HCT116 (cell line): ENCODE data around the gene KRT77. TPM values are rescaled to one million over a fixed set of nuclear protein-coding genes. Genes with fewer than 3 reads are reported as not detected.

Experiments used
- ATAC-seq: fragments of 200-7000 bp; cut with Tn5 transposase; 2 replicates; pipeline ENCODE4 v1.9.1; 2020; ENCODE audit warnings: mild to moderate bottlenecking, moderate library complexity
- BruUV-seq: library from RNA; stranded (reverse); fragments of 400-500 nt; replicated peaks from 2 replicates; lab custom pipeline; 2021; lab: Mats Ljungman, UMichigan
- CTCF ChIA-PET: fragments of 300-600 bp; sonication (Branson Sonifier 250); formaldehyde crosslinking; loops from one replicate; lab custom pipeline; 2021; ENCODE audit warnings: antibody characterized with exemption; lab: Charles Lee
- POLR2A ChIA-PET: fragments of 300-600, 350-600 bp; sonication (Branson Sonifier 250); formaldehyde crosslinking; loops from one replicate; lab custom pipeline; 2021; ENCODE audit warnings: antibody characterized with exemption; lab: Charles Lee
- RAD21 ChIA-PET, 2 experiments: fragments of 300-600 bp; sonication (Branson Sonifier 250); formaldehyde crosslinking; loops; one replicate each; lab custom pipeline; 2023; ENCODE audit warnings: low total read pairs in 2 of 2; ENCODE audit not compliant: uncharacterized antibody in 2 of 2, unreplicated experiment in 2 of 2, low non-redundant PET in 1 of 2; lab: Charles Lee
- DNase-seq: peaks from one replicate; pipeline ENCODE4 v3.0.0-alpha.2; 2010; ENCODE audit warnings: low read depth, low spot score
- H2AFZ ChIP-seq: fragments of 200-600 bp; shearing (Covaris generic), sonication (generic); 2 replicates; pipeline ENCODE4 v1.6.1; 2017; ENCODE audit warnings: low read depth, mixed run types, mixed read lengths, antibody characterized with exemption, low read length; ENCODE audit not compliant: poor library complexity, severe bottlenecking
- H3K27ac ChIP-seq: 2 replicates; pipeline ENCODE4 v1.5.1; 2012; ENCODE audit warnings: low read depth, low read length
- H3K27me3 ChIP-seq: fragments of 200-600 bp; sonication (generic); 2 replicates; pipeline ENCODE4 v1.6.1; 2016; ENCODE audit warnings: mixed run types, low read length, mixed read lengths; ENCODE audit not compliant: insufficient read depth
- H3K36me3 ChIP-seq, 2 experiments: fragments of 200-500 bp in 1 of 2; fragments of 200-600 bp in 1 of 2; sonication (Bioruptor generic) in 1 of 2; sonication (generic) in 1 of 2; 2 replicates each; pipeline versions ENCODE4 v1.5.1 to v1.6.1; 2014 to 2016; ENCODE audit warnings: low read length in 2 of 2, inconsistent platforms in 1 of 2, mixed read lengths in 1 of 2, mixed run types in 1 of 2; ENCODE audit not compliant: insufficient read depth in 2 of 2, control insufficient read depth in 1 of 2
- H3K4me1 ChIP-seq, 2 experiments: fragments of 200-600 bp in 1 of 2; sonication (generic) in 1 of 2; 2 replicates each; pipeline versions ENCODE4 v1.5.1 to v1.6.1; 2012 to 2017; ENCODE audit warnings: low read length in 2 of 2, inconsistent platforms in 1 of 2, mild to moderate bottlenecking in 1 of 2, mixed read lengths in 1 of 2, mixed run types in 1 of 2, moderate library complexity in 1 of 2; ENCODE audit not compliant: insufficient read depth in 2 of 2, control insufficient read depth in 1 of 2
- H3K4me2 ChIP-seq: fragments of 200-600 bp; sonication (generic); 2 replicates; pipeline ENCODE4 v1.6.1; 2017; ENCODE audit warnings: mixed run types, low read length, mixed read lengths
- H3K4me3 ChIP-seq, 2 experiments: fragments of 200-600 bp in 1 of 2; sonication (generic) in 1 of 2; replicated peaks in 1 of 2; 2 replicates each; pipeline ENCODE4 v1.5.1; 2011 to 2016; ENCODE audit warnings: low read length in 2 of 2, control low read depth in 1 of 2, low read depth in 1 of 2, mild to moderate bottlenecking in 1 of 2, mixed read lengths in 1 of 2, mixed run types in 1 of 2
- H3K79me2 ChIP-seq: fragments of 200-600 bp; sonication (generic); 2 replicates; pipeline ENCODE4 v1.6.1; 2017; ENCODE audit warnings: mild to moderate bottlenecking, mixed run types, low read length, moderate library complexity, mixed read lengths; ENCODE audit not compliant: insufficient read depth
- H3K9ac ChIP-seq: fragments of 200-600 bp; sonication (generic); 2 replicates; pipeline ENCODE4 v1.6.1; 2016; ENCODE audit warnings: low read length, mixed read lengths
- H3K9me2 ChIP-seq: fragments of 200-600 bp; sonication (generic), shearing (Covaris generic); 2 replicates; pipeline ENCODE4 v1.6.1; 2017; ENCODE audit warnings: mixed run types, mild to moderate bottlenecking, moderate library complexity; ENCODE audit not compliant: insufficient read depth
- H3K9me3 ChIP-seq, 2 experiments: fragments of 200-500 bp in 1 of 2; fragments of 200-600 bp in 1 of 2; sonication (Bioruptor generic) in 1 of 2; sonication (generic) in 1 of 2; 2 replicates each; pipeline ENCODE4 v1.6.1; 2014 to 2017; ENCODE audit warnings: low read length in 2 of 2, mixed read lengths in 2 of 2, inconsistent platforms in 1 of 2, low read depth in 1 of 2, mild to moderate bottlenecking in 1 of 2, mixed run types in 1 of 2, moderate library complexity in 1 of 2; ENCODE audit not compliant: control insufficient read depth in 1 of 2, insufficient read depth in 1 of 2
- H4K20me1 ChIP-seq: fragments of 200-600 bp; sonication (generic), shearing (Covaris generic); 2 replicates; pipeline ENCODE4 v1.6.1; 2017; ENCODE audit warnings: mixed run types, mild to moderate bottlenecking, moderate library complexity; ENCODE audit not compliant: insufficient read depth
- CBX3 ChIP-seq: IDR thresholded peaks from 2 replicates; pipeline ENCODE4 v1.6.1; 2012; ENCODE audit warnings: low read depth
- CEBPB ChIP-seq: IDR thresholded peaks from 2 replicates; pipeline ENCODE4 v1.6.1; 2012; ENCODE audit warnings: low read depth
- EZH2 ChIP-seq: fragments of 200-600 bp; sonication (generic); IDR thresholded peaks from 2 replicates; pipeline ENCODE4 v1.6.1; 2017; ENCODE audit warnings: antibody characterized with exemption, mixed run types
- EZH2phosphoT487 ChIP-seq: fragments of 200-600 bp; IDR thresholded peaks from 2 replicates; pipeline ENCODE4 v1.6.1; 2018; ENCODE audit warnings: antibody characterized with exemption, borderline replicate concordance
- SRF ChIP-seq: IDR thresholded peaks from 2 replicates; pipeline ENCODE4 v1.6.1; 2012; ENCODE audit warnings: low read depth
- ZFX ChIP-seq: fragments of 450-650 bp; IDR thresholded peaks from 2 replicates; pipeline ENCODE4 v1.6.1; 2017
- ZNF274 ChIP-seq: fragments of 200-500 bp; sonication (Bioruptor generic); IDR thresholded peaks from 2 replicates; pipeline ENCODE4 v1.6.1; 2014; ENCODE audit warnings: mild to moderate bottlenecking, low read depth, low read length, inconsistent platforms
- intact Hi-C: fragments of 100-400 bp; cut with micrococcal nuclease; formaldehyde crosslinking; loops from 2 replicates; pipeline ENCODE4 v1.10.0; 2022
- total RNA-seq: library from RNA; stranded (reverse); gene quantifications from one replicate; pipeline ENCODE4 v1.2.1, GENCODE V29; 2021; ENCODE audit not compliant: unreplicated experiment
- TF ChIP-seq, protein P1 (sequence below): IDR thresholded peaks from 2 replicates; pipeline ENCODE4 v1.6.1; 2011; ENCODE audit warnings: mild to moderate bottlenecking, low read length, moderate library complexity; ENCODE audit not compliant: insufficient replicate concordance; ENCODE audit errors: extremely low read depth
- TF ChIP-seq, protein P2 (sequence below): IDR thresholded peaks from 2 replicates; pipeline ENCODE4 v1.6.1; 2012
- TF ChIP-seq, protein P3 (sequence below): IDR thresholded peaks from 2 replicates; pipeline ENCODE4 v1.6.1; 2012
- TF ChIP-seq, protein P4 (sequence below), 3 experiments: fragments of 200-600 bp in 1 of 3; sonication (generic) in 1 of 3; IDR thresholded peaks in 2 of 3; conservative IDR thresholded peaks in 1 of 3; 2 replicates each; pipeline ENCODE4 v1.5.1; 2012 to 2017; ENCODE audit warnings: low read depth in 2 of 3, low read length in 2 of 3, antibody characterized with exemption in 1 of 3, borderline replicate concordance in 1 of 3, control low read depth in 1 of 3, mild to moderate bottlenecking in 1 of 3, mixed read lengths in 1 of 3, mixed run types in 1 of 3, moderate library complexity in 1 of 3; ENCODE audit not compliant: insufficient read depth in 1 of 3

KRT77 gene
- total RNA-seq, 1 experiment from 2014 or later = not detected

DNA sequence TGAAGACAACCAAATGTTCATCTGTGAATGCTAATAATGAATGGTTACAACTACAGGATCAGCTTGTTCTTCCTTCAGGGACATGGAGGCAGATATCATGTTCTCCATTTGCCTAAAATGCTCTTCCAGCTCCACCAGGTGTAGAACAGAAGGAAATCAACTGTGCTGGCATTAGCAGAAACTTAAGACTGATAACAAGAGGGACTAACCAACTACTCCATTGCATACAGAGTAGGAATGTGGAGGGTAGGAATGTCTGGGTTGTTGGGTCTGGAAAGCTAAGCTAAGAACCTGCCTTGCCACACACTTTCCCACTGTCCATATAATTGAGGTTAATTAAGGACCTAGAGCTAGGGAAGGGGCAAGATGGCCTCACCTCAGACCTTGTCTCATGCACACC, 39.9 kb downstream of the KRT77 start:
- ChIA-PET POLR2A (no interaction called here), RAD21 (no interaction called here)

DNA sequence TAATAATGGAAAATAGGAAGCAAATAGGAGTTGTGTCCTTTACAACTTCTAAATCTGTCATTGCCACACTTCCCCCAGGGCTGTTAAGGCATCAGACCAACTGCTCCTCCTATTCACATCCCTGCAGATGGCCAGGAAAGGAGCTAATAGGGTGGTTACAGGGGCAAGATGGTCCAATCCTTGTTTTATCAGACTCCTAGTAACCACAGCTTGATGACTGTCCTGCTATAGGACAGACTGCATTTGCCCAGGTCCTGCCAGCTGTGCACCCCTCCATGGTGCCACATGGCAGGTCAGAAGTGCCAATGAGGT, 40.5 kb downstream of the KRT77 start:
- no peak overlapping the region for H3K9ac ChIP-seq
- H3K27ac ChIP-seq = no peak overlapping the region
- BruUV-seq = no TSS peak
- ChIA-PET POLR2A (no interaction called here), CTCF (interaction anchor here (1.3 kb wide), 1 partner anchor 208 kb away, joined by 3 read pairs; no protein-coding TSS in a partner anchor), RAD21 (no interaction called here)
- H3K4me3 ChIP-seq = no peak overlapping the region
- H3K27me3 ChIP-seq = no peaks in the 10 kb centered on the region
- no peaks in the 10 kb centered on the region for H3K36me3 ChIP-seq
- intact Hi-C loops = no loop called here
- H3K79me2 ChIP-seq = no peaks in the 10 kb centered on the region
- no peaks in the 10 kb centered on the region for H3K9me3 ChIP-seq
- ATAC-seq (no peak), DNase-seq (no peak)
- H3K9me2 ChIP-seq = no peaks in the 10 kb centered on the region
- H4K20me1 ChIP-seq = no peaks in the 10 kb centered on the region
- H3K4me1 ChIP-seq = no peaks in the 10 kb centered on the region
- TF ChIP-seq EZH2 = no peak
- TF ChIP-seq, protein P1, sequence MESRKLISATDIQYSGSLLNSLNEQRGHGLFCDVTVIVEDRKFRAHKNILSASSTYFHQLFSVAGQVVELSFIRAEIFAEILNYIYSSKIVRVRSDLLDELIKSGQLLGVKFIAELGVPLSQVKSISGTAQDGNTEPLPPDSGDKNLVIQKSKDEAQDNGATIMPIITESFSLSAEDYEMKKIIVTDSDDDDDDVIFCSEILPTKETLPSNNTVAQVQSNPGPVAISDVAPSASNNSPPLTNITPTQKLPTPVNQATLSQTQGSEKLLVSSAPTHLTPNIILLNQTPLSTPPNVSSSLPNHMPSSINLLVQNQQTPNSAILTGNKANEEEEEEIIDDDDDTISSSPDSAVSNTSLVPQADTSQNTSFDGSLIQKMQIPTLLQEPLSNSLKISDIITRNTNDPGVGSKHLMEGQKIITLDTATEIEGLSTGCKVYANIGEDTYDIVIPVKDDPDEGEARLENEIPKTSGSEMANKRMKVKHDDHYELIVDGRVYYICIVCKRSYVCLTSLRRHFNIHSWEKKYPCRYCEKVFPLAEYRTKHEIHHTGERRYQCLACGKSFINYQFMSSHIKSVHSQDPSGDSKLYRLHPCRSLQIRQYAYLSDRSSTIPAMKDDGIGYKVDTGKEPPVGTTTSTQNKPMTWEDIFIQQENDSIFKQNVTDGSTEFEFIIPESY = no peak
- no peak for TF ChIP-seq EZH2phosphoT487
- no peak for TF ChIP-seq CEBPB
- no peak for TF ChIP-seq ZFX
- TF ChIP-seq, protein P2, sequence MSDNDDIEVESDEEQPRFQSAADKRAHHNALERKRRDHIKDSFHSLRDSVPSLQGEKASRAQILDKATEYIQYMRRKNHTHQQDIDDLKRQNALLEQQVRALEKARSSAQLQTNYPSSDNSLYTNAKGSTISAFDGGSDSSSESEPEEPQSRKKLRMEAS = no peak
- TF ChIP-seq ZNF274 = no peak
- TF ChIP-seq, protein P3, sequence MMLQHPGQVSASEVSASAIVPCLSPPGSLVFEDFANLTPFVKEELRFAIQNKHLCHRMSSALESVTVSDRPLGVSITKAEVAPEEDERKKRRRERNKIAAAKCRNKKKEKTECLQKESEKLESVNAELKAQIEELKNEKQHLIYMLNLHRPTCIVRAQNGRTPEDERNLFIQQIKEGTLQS = no peak
- no peak overlapping the region for H3K4me2 ChIP-seq
- H2AFZ ChIP-seq = no peak overlapping the region

More for the DNA sequence above, 39.9 kb downstream of the KRT77 start:
- no TSS peak for BruUV-seq
- Histone ChIP-seq H3K4me2 (no peak overlapping the region), H3K36me3 (no peaks in the 10 kb centered on the region), H3K27ac (no peak overlapping the region), H3K27me3 (no peaks in the 10 kb centered on the region), H3K9me2 (no peaks in the 10 kb centered on the region), H4K20me1 (no peaks in the 10 kb centered on the region), H3K4me3 (no peak overlapping the region), H2AFZ (no peak overlapping the region), H3K9me3 (no peaks in the 10 kb centered on the region), H3K4me1 (no peaks in the 10 kb centered on the region), H3K79me2 (no peaks in the 10 kb centered on the region), H3K9ac (no peak overlapping the region)
- DNase-seq = no peak
- no peak for ATAC-seq
- TF ChIP-seq ZNF274 (no peak), EZH2 (no peak), CBX3 (no peak), SRF (no peak), CEBPB (no peak)
- TF ChIP-seq, protein P4, sequence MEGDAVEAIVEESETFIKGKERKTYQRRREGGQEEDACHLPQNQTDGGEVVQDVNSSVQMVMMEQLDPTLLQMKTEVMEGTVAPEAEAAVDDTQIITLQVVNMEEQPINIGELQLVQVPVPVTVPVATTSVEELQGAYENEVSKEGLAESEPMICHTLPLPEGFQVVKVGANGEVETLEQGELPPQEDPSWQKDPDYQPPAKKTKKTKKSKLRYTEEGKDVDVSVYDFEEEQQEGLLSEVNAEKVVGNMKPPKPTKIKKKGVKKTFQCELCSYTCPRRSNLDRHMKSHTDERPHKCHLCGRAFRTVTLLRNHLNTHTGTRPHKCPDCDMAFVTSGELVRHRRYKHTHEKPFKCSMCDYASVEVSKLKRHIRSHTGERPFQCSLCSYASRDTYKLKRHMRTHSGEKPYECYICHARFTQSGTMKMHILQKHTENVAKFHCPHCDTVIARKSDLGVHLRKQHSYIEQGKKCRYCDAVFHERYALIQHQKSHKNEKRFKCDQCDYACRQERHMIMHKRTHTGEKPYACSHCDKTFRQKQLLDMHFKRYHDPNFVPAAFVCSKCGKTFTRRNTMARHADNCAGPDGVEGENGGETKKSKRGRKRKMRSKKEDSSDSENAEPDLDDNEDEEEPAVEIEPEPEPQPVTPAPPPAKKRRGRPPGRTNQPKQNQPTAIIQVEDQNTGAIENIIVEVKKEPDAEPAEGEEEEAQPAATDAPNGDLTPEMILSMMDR (IDR thresholded peaks at IDR 0.05 in 2 of 3, conservative IDR thresholded peaks at IDR 0.05 in 1 of 3; ENCODE audit: borderline replicate concordance in 1 of 3, insufficient read depth in 1 of 3, low read depth in 2 of 3, low read length in 2 of 3) = no peak
- intact Hi-C loops = no loop called here
- CTCF ChIA-PET = interaction anchor here (1.3 kb wide), 1 partner anchor 207 kb away, joined by 3 read pairs; no protein-coding TSS in a partner anchor
